ENCODE measurements around the gene ZNF429.

DNA sequence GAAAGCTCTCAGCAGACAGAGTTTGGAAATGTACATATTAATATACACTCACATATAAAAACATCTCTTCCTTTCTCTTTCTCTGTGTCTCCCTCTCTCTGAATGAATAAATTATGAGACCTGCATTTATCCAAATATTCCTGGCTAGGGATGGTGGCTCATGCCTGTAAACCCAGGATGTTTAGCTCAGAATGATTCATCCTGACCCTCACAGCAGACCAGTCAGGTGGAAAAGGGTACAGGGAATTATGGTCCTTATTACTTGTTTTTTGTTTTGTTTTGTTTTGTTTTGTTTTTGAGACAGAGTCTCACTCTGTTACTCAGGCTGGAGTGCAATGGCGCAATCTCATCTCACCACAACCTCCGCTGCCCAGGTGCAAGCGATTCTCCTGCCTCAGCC, 71.1 kb downstream of the ZNF429 start:
- no peak for TF ChIP-seq REST (IDR thresholded peaks at IDR 0.05; ENCODE audit: insufficient replicate concordance, low read depth)
- TF ChIP-seq, protein P1, sequence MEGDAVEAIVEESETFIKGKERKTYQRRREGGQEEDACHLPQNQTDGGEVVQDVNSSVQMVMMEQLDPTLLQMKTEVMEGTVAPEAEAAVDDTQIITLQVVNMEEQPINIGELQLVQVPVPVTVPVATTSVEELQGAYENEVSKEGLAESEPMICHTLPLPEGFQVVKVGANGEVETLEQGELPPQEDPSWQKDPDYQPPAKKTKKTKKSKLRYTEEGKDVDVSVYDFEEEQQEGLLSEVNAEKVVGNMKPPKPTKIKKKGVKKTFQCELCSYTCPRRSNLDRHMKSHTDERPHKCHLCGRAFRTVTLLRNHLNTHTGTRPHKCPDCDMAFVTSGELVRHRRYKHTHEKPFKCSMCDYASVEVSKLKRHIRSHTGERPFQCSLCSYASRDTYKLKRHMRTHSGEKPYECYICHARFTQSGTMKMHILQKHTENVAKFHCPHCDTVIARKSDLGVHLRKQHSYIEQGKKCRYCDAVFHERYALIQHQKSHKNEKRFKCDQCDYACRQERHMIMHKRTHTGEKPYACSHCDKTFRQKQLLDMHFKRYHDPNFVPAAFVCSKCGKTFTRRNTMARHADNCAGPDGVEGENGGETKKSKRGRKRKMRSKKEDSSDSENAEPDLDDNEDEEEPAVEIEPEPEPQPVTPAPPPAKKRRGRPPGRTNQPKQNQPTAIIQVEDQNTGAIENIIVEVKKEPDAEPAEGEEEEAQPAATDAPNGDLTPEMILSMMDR (IDR thresholded peaks at IDR 0.05; ENCODE audit: insufficient read depth, low read length): no peak
